Lower lobe of right lung (tissue), 2 donors: Measurements from ENCODE around the gene NCKAP1. TPM values are rescaled to one million over a fixed set of nuclear protein-coding genes. Genes with fewer than 3 reads are reported as not detected.
"Not testable (repeated sequence)": the region's sequence is repeated elsewhere in the genome, so short reads cannot be mapped to it uniquely, and the experiment has no call there.

Experiments
- ATAC-seq, 2 donors: fragments of 200-7000 bp; cut with Tn5 transposase; one replicate each; pipeline ENCODE4 v1.9.1; 2020 to 2022; ENCODE audit warnings: mild to moderate bottlenecking in 2 of 2, moderate library complexity in 2 of 2
- DNase-seq: peaks from one replicate; pipeline ENCODE4 v3.0.0-alpha.2; 2020
- H3K27ac ChIP-seq: fragments of 200-600 bp; one replicate; pipeline ENCODE4 v1.8.0; 2022
- H3K27me3 ChIP-seq: fragments of 200-600 bp; one replicate; pipeline ENCODE4 v1.8.0; 2022; ENCODE audit warnings: low read depth
- H3K36me3 ChIP-seq: fragments of 200-600 bp; one replicate; pipeline ENCODE4 v1.8.0; 2022; ENCODE audit warnings: mild to moderate bottlenecking
- H3K4me1 ChIP-seq: fragments of 200-600 bp; one replicate; pipeline ENCODE4 v1.8.0; 2022
- H3K4me3 ChIP-seq: fragments of 200-600 bp; one replicate; pipeline ENCODE4 v1.8.0; 2022; ENCODE audit warnings: mild to moderate bottlenecking
- H3K9me3 ChIP-seq: fragments of 200-600 bp; one replicate; pipeline ENCODE4 v1.8.0; 2022
- CTCF ChIP-seq: fragments of 200-600 bp; IDR thresholded peaks from one replicate; pipeline ENCODE4 v1.8.0; 2022; ENCODE audit warnings: antibody characterized with exemption, mild to moderate bottlenecking
- intact Hi-C: fragments of 100-400 bp; cut with DNase I; formaldehyde crosslinking; loops from one replicate; pipeline ENCODE4 v1.11.0; 2022
- total RNA-seq: library from RNA; stranded (reverse); fragmentation: NEBNext Ultra II Directional; extraction: Animal tissue kit (Norgen Biotek cat#: 25700); gene quantifications from one replicate; pipeline ENCODE4 v1.2.1, GENCODE V29; 2021
- donor health status: DM: no; HTN: yes; CAD: no; lungs with severe emphysema.

Gene NCKAP1
- total RNA-seq, 1 donor from 2014 or later = 96.8 TPM

GRCh38 chr2:183063083-183063482 is 24.8 kb upstream of the NCKAP1 start:
- no peak for ATAC-seq
- TF ChIP-seq CTCF = no peak
- Histone ChIP-seq H3K4me3 (no peak overlapping the region), H3K4me1 (no peaks in the 10 kb centered on the region), H3K27ac (no peak overlapping the region), H3K36me3 (no peaks in the 10 kb centered on the region), H3K9me3 (no peaks in the 10 kb centered on the region), H3K27me3 (peaks cover 4% of the 10 kb centered on the region)
- intact Hi-C loops = no loop called here
- no peak for DNase-seq

- no peaks in the 10 kb centered on the region for H3K9me3 ChIP-seq
- H3K4me1 ChIP-seq = no peaks in the 10 kb centered on the region
- H3K36me3 ChIP-seq = no peaks in the 10 kb centered on the region
- ATAC-seq = no peak
- intact Hi-C loops = no loop called here
- no peak overlapping the region for H3K27ac ChIP-seq
- H3K27me3 ChIP-seq = peaks cover 4% of the 10 kb centered on the region
- H3K4me3 ChIP-seq = no peak overlapping the region
- DNase-seq = no peak
- TF ChIP-seq CTCF = no peak
Measured at GRCh38 chr2:183060571-183061231, 22.4 kb upstream of the NCKAP1 start.

GRCh38 chr2:183059561-183059960 is 21.3 kb upstream of the NCKAP1 start:
- Histone ChIP-seq H3K27me3 (no peaks in the 10 kb centered on the region), H3K9me3 (no peaks in the 10 kb centered on the region), H3K4me1 (no peaks in the 10 kb centered on the region), H3K36me3 (no peaks in the 10 kb centered on the region), H3K4me3 (no peak overlapping the region), H3K27ac (no peak overlapping the region)
- intact Hi-C loops = no loop called here
- no peak for ATAC-seq
- no peak for DNase-seq
- TF ChIP-seq CTCF = no peak

- no peak for TF ChIP-seq CTCF
Measured at GRCh38 chr2:183057333-183057985, 19.2 kb upstream of the NCKAP1 start.

DNA sequence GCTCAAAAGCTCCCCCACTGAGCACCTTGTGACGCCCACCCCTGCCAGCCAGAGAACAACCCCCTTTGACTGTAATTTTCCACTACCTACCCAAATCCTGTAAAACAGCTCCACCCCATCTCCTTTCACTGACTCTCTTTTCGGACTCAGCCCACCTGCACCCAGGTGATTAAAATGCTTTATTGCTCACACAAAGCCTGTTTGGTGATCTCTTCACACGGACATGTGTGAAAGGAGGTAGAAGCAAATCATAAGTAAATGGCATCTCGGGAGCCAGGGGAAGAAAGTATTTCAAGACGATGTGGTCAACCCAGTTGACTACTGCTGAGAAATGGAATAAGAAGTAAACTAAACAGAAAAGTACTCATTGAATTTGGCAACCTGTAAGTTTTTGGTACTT is 11.2 kb upstream of the NCKAP1 start:
- no peak for DNase-seq
- Histone ChIP-seq H3K27ac (no peak overlapping the region), H3K4me1 (no peaks in the 10 kb centered on the region), H3K36me3 (no peaks in the 10 kb centered on the region), H3K27me3 (peaks cover 4% of the 10 kb centered on the region), H3K9me3 (no peaks in the 10 kb centered on the region), H3K4me3 (no peak overlapping the region)
- intact Hi-C loops = no loop called here
- no peak for ATAC-seq
- TF ChIP-seq CTCF = no peak

More at GRCh38 chr2:183057333-183057985, 19.2 kb upstream of the NCKAP1 start:
- Histone ChIP-seq H3K9me3 (no peaks in the 10 kb centered on the region), H3K27ac (no peak overlapping the region), H3K4me3 (no peak overlapping the region), H3K4me1 (no peaks in the 10 kb centered on the region), H3K27me3 (no peaks in the 10 kb centered on the region), H3K36me3 (no peaks in the 10 kb centered on the region)
- intact Hi-C loops = no loop called here
- ATAC-seq (no peak), DNase-seq (no peak)

- H3K4me3 ChIP-seq, H3K27ac ChIP-seq, H3K4me1 ChIP-seq, H3K36me3 ChIP-seq, H3K27me3 ChIP-seq, DNase-seq, ATAC-seq, H3K9me3 ChIP-seq, intact Hi-C loops: not testable (repeated sequence)
Measured at GRCh38 chr2:183047486-183048125, 9.3 kb upstream of the NCKAP1 start.

GRCh38 chr2:183043580-183043979 is 5.3 kb upstream of the NCKAP1 start:
- ATAC-seq, H3K4me3 ChIP-seq, intact Hi-C loops, H3K9me3 ChIP-seq, H3K4me1 ChIP-seq, H3K36me3 ChIP-seq, DNase-seq, H3K27ac ChIP-seq: not testable (repeated sequence)
- peaks cover 16% of the 10 kb centered on the region for H3K27me3 ChIP-seq
